Measurements from ENCODE around the gene TIA1. TPM values are rescaled to one million over a fixed set of nuclear protein-coding genes. Genes with fewer than 3 reads are reported as not detected.
A peak's percentile ranks its signal among the peaks of the same experiment; 100 is the strongest.
"Not testable (repeated sequence)": the region's sequence is repeated elsewhere in the genome, so short reads cannot be mapped to it uniquely, and the experiment has no call there.

The TIA1 gene
- total RNA-seq, 2 experiments from 2014 or later = 112 to 116 TPM

GRCh38 chr2:70250434-70250833, 2.0 kb upstream of the TIA1 start:
- H3K4me1 Mint-ChIP-seq = peaks cover 25% of the 10 kb centered on the region
- no peaks in the 10 kb centered on the region for H3K9me3 Mint-ChIP-seq
- no peaks in the 10 kb centered on the region for H3K27me3 Mint-ChIP-seq
- no peak overlapping the region for H3K4me3 Mint-ChIP-seq
- CTCF ChIA-PET = no interaction called here
- H3K36me3 Mint-ChIP-seq (ENCODE audit: low read depth) = peaks cover 22% of the 10 kb centered on the region
- DNase-seq = no peak
- H3K27ac Mint-ChIP-seq = no peak overlapping the region
- POLR2A ChIA-PET = interaction anchor here (4.6 kb wide), 1 partner anchor 43 kb away, joined by 47 read pairs; the partner anchor contains the start of gene SNRPG

GRCh38 chr2:70247364-70248180, 856 bp downstream of the TIA1 start:
- no peak for DNase-seq
- H3K4me3 Mint-ChIP-seq = peak overlapping the region; percentile 98
- H3K4me1 Mint-ChIP-seq = peaks cover 44% of the 10 kb centered on the region
- no peaks in the 10 kb centered on the region for H3K27me3 Mint-ChIP-seq
- peak overlapping the region; percentile 97 for H3K27ac Mint-ChIP-seq
- H3K36me3 Mint-ChIP-seq (ENCODE audit: low read depth) = peaks cover 36% of the 10 kb centered on the region
- ChIA-PET POLR2A (interaction anchor here (0.7 to 4.6 kb wide), 9 partner anchors 10 to 333 kb away, joined by 3 to 47 read pairs (median 6); partner anchors contain the start of genes C2orf42, MXD1, PCYOX1 and SNRPG), CTCF (interaction anchor here (0.5 to 2.4 kb wide), 7 partner anchors 10 to 177 kb away, joined by 3 to 12 read pairs (median 3); partner anchors contain the start of genes PCYOX1 and SNRPG)
- no peaks in the 10 kb centered on the region for H3K9me3 Mint-ChIP-seq

GRCh38 chr2:70243806-70244584, 4.4 kb downstream of the TIA1 start:
- no peak for DNase-seq
- no peak overlapping the region for H3K27ac Mint-ChIP-seq
- no peaks in the 10 kb centered on the region for H3K27me3 Mint-ChIP-seq
- ChIA-PET CTCF (no interaction called here), POLR2A (interaction anchor here (0.8 to 1.0 kb wide), 2 partner anchors 50 to 157 kb away, joined by 3 to 4 read pairs; partner anchors contain the start of gene SNRPG)
- H3K36me3 Mint-ChIP-seq (ENCODE audit: low read depth) = peaks cover 51% of the 10 kb centered on the region
- H3K4me3 Mint-ChIP-seq = no peak overlapping the region
- no peaks in the 10 kb centered on the region for H3K9me3 Mint-ChIP-seq
- peaks cover 51% of the 10 kb centered on the region for H3K4me1 Mint-ChIP-seq

GRCh38 chr2:70242552-70242951, 5.9 kb downstream of the TIA1 start:
- peaks cover 40% of the 10 kb centered on the region for H3K36me3 Mint-ChIP-seq (ENCODE audit: low read depth)
- ChIA-PET POLR2A (no interaction called here), CTCF (no interaction called here)
- no peaks in the 10 kb centered on the region for H3K27me3 Mint-ChIP-seq
- H3K9me3 Mint-ChIP-seq = no peaks in the 10 kb centered on the region
- H3K4me3 Mint-ChIP-seq = no peak overlapping the region
- H3K4me1 Mint-ChIP-seq = peaks cover 49% of the 10 kb centered on the region
- peak overlapping the region; percentile 17 for H3K27ac Mint-ChIP-seq
- DNase-seq = no peak

- Mint-ChIP-seq H3K27ac (no peak overlapping the region), H3K27me3 (no peaks in the 10 kb centered on the region), H3K36me3 (ENCODE audit: low read depth) (peaks cover 40% of the 10 kb centered on the region), H3K9me3 (no peaks in the 10 kb centered on the region), H3K4me3 (no peak overlapping the region), H3K4me1 (peaks cover 41% of the 10 kb centered on the region)
- no peak for DNase-seq
- POLR2A ChIA-PET = no interaction called here
- CTCF ChIA-PET = interaction anchor here (0.9 to 1.7 kb wide), 2 partner anchors 17 to 52 kb away, joined by 3 to 4 read pairs; partner anchors contain the start of genes PCYOX1 and SNRPG
Observed at GRCh38 chr2:70241340-70241739, 7.1 kb downstream of the TIA1 start.

GRCh38 chr2:70240599-70240998, 7.8 kb downstream of the TIA1 start:
- H3K4me3 Mint-ChIP-seq = no peak overlapping the region
- DNase-seq = no peak
- H3K27ac Mint-ChIP-seq = no peak overlapping the region
- peaks cover 35% of the 10 kb centered on the region for H3K36me3 Mint-ChIP-seq (ENCODE audit: low read depth)
- no peaks in the 10 kb centered on the region for H3K27me3 Mint-ChIP-seq
- CTCF ChIA-PET = interaction anchor here (0.8 to 1.7 kb wide), 2 partner anchors 48 to 53 kb away, joined by 3 to 4 read pairs; partner anchors contain the start of gene SNRPG
- H3K4me1 Mint-ChIP-seq = peaks cover 36% of the 10 kb centered on the region
- POLR2A ChIA-PET = interaction anchor here (1.1 to 1.5 kb wide), 4 partner anchors 9 to 116 kb away, joined by 3 to 5 read pairs (median 4); partner anchors contain the start of gene PCYOX1
- H3K9me3 Mint-ChIP-seq = no peaks in the 10 kb centered on the region

GRCh38 chr2:70233926-70234325, 14.5 kb downstream of the TIA1 start:
- POLR2A ChIA-PET = no interaction called here
- DNase-seq = no peak
- Mint-ChIP-seq H3K4me3 (no peak overlapping the region), H3K27ac (no peak overlapping the region), H3K4me1 (peaks cover 1% of the 10 kb centered on the region), H3K36me3 (ENCODE audit: low read depth) (peaks cover 37% of the 10 kb centered on the region), H3K27me3 (no peaks in the 10 kb centered on the region), H3K9me3 (no peaks in the 10 kb centered on the region)
- CTCF ChIA-PET = no interaction called here

- POLR2A ChIA-PET = interaction anchor here (0.9 to 1.8 kb wide), 3 partner anchors 14 to 67 kb away, joined by 4 to 10 read pairs (median 5); partner anchors contain the start of genes C2orf42 and SNRPG
- CTCF ChIA-PET = interaction anchor here (1.0 to 1.7 kb wide), 4 partner anchors 20 to 314 kb away, joined by 3 to 4 read pairs (median 4); partner anchors contain the start of genes C2orf42 and SNRPG
- DNase-seq = no peak
- peaks cover 10% of the 10 kb centered on the region for H3K4me1 Mint-ChIP-seq
- no peaks in the 10 kb centered on the region for H3K9me3 Mint-ChIP-seq
- H3K27ac Mint-ChIP-seq = peak overlapping the region; percentile 0
- peaks cover 63% of the 10 kb centered on the region for H3K36me3 Mint-ChIP-seq (ENCODE audit: low read depth)
- no peaks in the 10 kb centered on the region for H3K27me3 Mint-ChIP-seq
- H3K4me3 Mint-ChIP-seq = no peak overlapping the region
Observed at GRCh38 chr2:70226781-70227180, 21.6 kb downstream of the TIA1 start.

GRCh38 chr2:70223305-70223704, 25.1 kb downstream of the TIA1 start:
- H3K27ac Mint-ChIP-seq, POLR2A ChIA-PET, H3K4me3 Mint-ChIP-seq, H3K9me3 Mint-ChIP-seq, DNase-seq, H3K27me3 Mint-ChIP-seq: not testable (repeated sequence)
- peaks cover 16% of the 10 kb centered on the region for H3K4me1 Mint-ChIP-seq
- H3K36me3 Mint-ChIP-seq (ENCODE audit: low read depth) = peaks cover 61% of the 10 kb centered on the region
- CTCF ChIA-PET = interaction anchor here (1.4 kb wide), 1 partner anchor 13 kb away, joined by 3 read pairs; no protein-coding TSS in a partner anchor

- POLR2A ChIA-PET = interaction anchor here (1.6 kb wide), 1 partner anchor 79 kb away, joined by 4 read pairs; the partner anchor contains the start of gene SNRPG
- Mint-ChIP-seq H3K4me1 (peaks cover 22% of the 10 kb centered on the region), H3K27ac (no peak overlapping the region)
Observed at GRCh38 chr2:70214953-70215549, 33.4 kb downstream of the TIA1 start.

GRCh38 chr2:70214365-70214764, 34.1 kb downstream of the TIA1 start:
- Mint-ChIP-seq H3K36me3 (ENCODE audit: low read depth) (peaks cover 60% of the 10 kb centered on the region), H3K9me3 (no peaks in the 10 kb centered on the region), H3K27ac (no peak overlapping the region), H3K4me3 (no peak overlapping the region), H3K27me3 (no peaks in the 10 kb centered on the region), H3K4me1 (peaks cover 22% of the 10 kb centered on the region)
- no peak for DNase-seq
- POLR2A ChIA-PET = interaction anchor here (1.6 kb wide), 1 partner anchor 23 kb away, joined by 4 read pairs; no protein-coding TSS in a partner anchor
- CTCF ChIA-PET = no interaction called here

More at GRCh38 chr2:70214953-70215549, 33.4 kb downstream of the TIA1 start:
- Mint-ChIP-seq H3K4me3 (no peak overlapping the region), H3K27me3 (no peaks in the 10 kb centered on the region), H3K9me3 (no peaks in the 10 kb centered on the region), H3K36me3 (ENCODE audit: low read depth) (peaks cover 58% of the 10 kb centered on the region)
- DNase-seq = no peak
- CTCF ChIA-PET = no interaction called here

- no peak for DNase-seq
- Mint-ChIP-seq H3K9me3 (no peaks in the 10 kb centered on the region), H3K27ac (no peak overlapping the region), H3K4me3 (no peak overlapping the region), H3K36me3 (ENCODE audit: low read depth) (peaks cover 46% of the 10 kb centered on the region), H3K27me3 (no peaks in the 10 kb centered on the region), H3K4me1 (peaks cover 13% of the 10 kb centered on the region)
- POLR2A ChIA-PET = interaction anchor here (1.4 to 1.6 kb wide), 2 partner anchors 22 to 25 kb away, joined by 4 to 5 read pairs; partner anchors contain the start of gene C2orf42
- CTCF ChIA-PET = no interaction called here
Observed at GRCh38 chr2:70212298-70212932, 36.0 kb downstream of the TIA1 start.

Measured in activated CD4-positive, alpha-beta memory T cell treated with anti-CD3 and anti-CD28 coated beads, Interleukin-2, amount 10 ng/mL, durations not matched to agents 7 days and 5 days (primary cell).